Esophagus squamous epithelium (tissue), 5 donors: ENCODE measurements around the gene SLIT1. TPM values are rescaled to one million over a fixed set of nuclear protein-coding genes. Genes with fewer than 3 reads are reported as not detected.

Experiments used
- DNase-seq: peaks from one replicate; lab custom pipeline; 2025; lab: John Stamatoyannopoulos, UW
- H3K27ac ChIP-seq, 4 donors: fragments of 200-600 bp; sonication (generic); one replicate each; pipeline ENCODE4 v1.5.1; 2016 to 2019; ENCODE audit warnings: mild to moderate bottlenecking in 1 of 4
- H3K27me3 ChIP-seq, 4 donors: fragments of 200-600 bp; sonication (generic); 1 replicate in 3 of 4; 2 replicates in 1 of 4; pipeline versions ENCODE4 v1.5.1 to v1.6.0; 2017 to 2021; ENCODE audit warnings: antibody characterized with exemption in 1 of 4
- H3K36me3 ChIP-seq, 3 donors: fragments of 200-600 bp; sonication (generic); one replicate each; pipeline ENCODE4 v1.5.1; 2016 to 2019
- H3K4me1 ChIP-seq, 3 donors: fragments of 200-600 bp; sonication (generic); one replicate each; pipeline ENCODE4 v1.5.1; 2017 to 2019
- H3K4me3 ChIP-seq, 4 donors: fragments of 200-600 bp; sonication (generic); 1 replicate in 3 of 4; 2 replicates in 1 of 4; pipeline ENCODE4 v1.5.1; 2016 to 2019; ENCODE audit warnings: mild to moderate bottlenecking in 2 of 4, moderate library complexity in 1 of 4
- H3K9me3 ChIP-seq, 3 donors: fragments of 200-600 bp; sonication (generic); one replicate each; pipeline ENCODE4 v1.5.1; 2016 to 2019
- POLR2A ChIP-seq, 4 donors: fragments of 450-650 bp; IDR thresholded peaks; one replicate each; pipeline ENCODE4 v1.6.1; 2017; ENCODE audit warnings: antibody characterized with exemption in 4 of 4, mild to moderate bottlenecking in 4 of 4, moderate library complexity in 3 of 4
- WGBS, 2 donors: methylation state at CpG; one replicate each; pipeline ENCODE4 v1.1.5; 2018; 5-methylcytosine and 5-hydroxymethylcytosine counted together
- intact Hi-C: fragments of 100-400 bp; cut with DNase I; formaldehyde crosslinking; loops from one replicate; pipeline ENCODE4 v1.15.0; 2022
- total RNA-seq, 4 donors: library from RNA; depleted of rRNA; stranded (reverse); fragments of >200 nt; gene quantifications; one replicate each; pipeline ENCODE4 v1.1.0, GENCODE V29; 2016
- TF ChIP-seq, protein P1 (sequence below), 6 experiments: fragments of 450-650 bp in 4 of 6; fragments of 200-600 bp in 2 of 6; sonication (generic) in 2 of 6; IDR thresholded peaks; one replicate each; pipeline ENCODE4 v1.5.1; 2016 to 2019; ENCODE audit warnings: antibody characterized with exemption in 6 of 6, mild to moderate bottlenecking in 4 of 6, moderate library complexity in 4 of 6
- donor health status: DM: yes; HTN: yes; CAD: no.

The SLIT1 gene
- total RNA-seq, 4 donors from 2014 or later = not detected

DNA sequence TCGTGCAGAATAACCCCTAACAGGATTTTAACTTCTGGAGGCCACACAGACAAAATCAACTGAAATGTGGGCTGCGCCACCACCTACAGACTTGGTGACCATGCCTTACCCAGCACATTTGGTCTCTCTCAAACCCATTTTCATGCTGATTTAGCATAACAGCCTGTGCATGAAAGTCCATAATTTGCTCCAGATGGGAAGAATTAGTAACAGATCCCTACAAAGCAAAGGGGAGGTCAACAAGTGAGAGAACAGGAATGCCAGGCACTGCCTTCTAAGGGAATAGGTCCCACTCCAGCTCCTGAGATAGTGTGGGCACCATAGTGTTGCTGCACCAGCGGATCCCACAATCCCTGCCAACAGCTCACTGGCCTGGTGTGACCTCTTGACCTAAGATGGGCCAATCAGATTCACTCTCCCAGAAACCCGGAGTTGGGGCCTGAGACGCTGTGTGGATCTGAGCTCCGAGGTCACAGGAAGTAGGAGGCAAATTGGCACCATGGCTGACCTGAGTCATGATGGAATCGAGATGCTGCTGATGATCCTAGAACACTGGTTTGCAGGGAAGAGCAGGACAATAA lies 32.4 kb downstream of the SLIT1 start:
- TF ChIP-seq, protein P1, sequence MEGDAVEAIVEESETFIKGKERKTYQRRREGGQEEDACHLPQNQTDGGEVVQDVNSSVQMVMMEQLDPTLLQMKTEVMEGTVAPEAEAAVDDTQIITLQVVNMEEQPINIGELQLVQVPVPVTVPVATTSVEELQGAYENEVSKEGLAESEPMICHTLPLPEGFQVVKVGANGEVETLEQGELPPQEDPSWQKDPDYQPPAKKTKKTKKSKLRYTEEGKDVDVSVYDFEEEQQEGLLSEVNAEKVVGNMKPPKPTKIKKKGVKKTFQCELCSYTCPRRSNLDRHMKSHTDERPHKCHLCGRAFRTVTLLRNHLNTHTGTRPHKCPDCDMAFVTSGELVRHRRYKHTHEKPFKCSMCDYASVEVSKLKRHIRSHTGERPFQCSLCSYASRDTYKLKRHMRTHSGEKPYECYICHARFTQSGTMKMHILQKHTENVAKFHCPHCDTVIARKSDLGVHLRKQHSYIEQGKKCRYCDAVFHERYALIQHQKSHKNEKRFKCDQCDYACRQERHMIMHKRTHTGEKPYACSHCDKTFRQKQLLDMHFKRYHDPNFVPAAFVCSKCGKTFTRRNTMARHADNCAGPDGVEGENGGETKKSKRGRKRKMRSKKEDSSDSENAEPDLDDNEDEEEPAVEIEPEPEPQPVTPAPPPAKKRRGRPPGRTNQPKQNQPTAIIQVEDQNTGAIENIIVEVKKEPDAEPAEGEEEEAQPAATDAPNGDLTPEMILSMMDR (IDR thresholded peaks at IDR 0.05) = no peak
- TF ChIP-seq POLR2A (IDR thresholded peaks at IDR 0.05) = no peak
- no peak overlapping the region for H3K4me3 ChIP-seq
- intact Hi-C loops = no loop called here
- H3K4me1 ChIP-seq = no peaks in the 10 kb centered on the region
- H3K36me3 ChIP-seq = no peaks in the 10 kb centered on the region
- 78 to 85% methylated on average over 5 to 7 of the region's 7 CpGs for WGBS, 2 donors
- no peak for DNase-seq
- no peak overlapping the region for H3K27ac ChIP-seq
- H3K27me3 ChIP-seq = peaks cover 0 to 16% (median 0%) of the 10 kb centered on the region in 4 donors
- H3K9me3 ChIP-seq = no peaks in the 10 kb centered on the region

DNA sequence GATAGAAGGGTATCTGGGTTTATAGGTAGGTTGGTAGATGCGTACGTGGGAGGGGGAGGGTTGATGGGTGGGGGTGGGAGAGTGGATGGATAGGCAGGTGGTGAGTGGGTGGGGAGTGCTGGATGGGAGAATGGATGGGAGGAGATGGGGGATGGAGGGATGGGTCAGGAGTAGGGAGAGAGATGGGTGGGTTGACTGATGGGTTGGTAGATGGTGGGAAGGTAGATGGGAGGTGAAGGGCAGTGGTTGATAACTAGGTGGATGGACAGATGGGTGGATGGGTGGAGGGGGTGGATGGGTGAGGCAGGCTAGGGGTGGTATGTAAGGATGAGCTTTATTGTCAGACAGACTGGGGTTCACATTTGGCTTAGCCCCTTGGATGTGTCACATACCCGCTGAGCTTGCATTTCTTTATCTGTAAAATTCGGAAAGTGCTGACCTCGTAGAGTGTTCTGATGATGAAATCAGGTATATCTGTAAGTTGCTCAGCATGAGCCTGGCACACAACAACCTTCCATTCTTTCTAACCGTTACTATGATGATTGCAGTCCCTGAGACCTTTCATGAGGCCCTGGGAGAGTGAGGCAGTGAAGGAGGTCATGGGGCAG lies 34.3 kb downstream of the SLIT1 start:
- WGBS, 2 donors = 79 to 82% methylated on average over 6 of the region's 6 CpGs
- no peaks in the 10 kb centered on the region for H3K4me1 ChIP-seq
- intact Hi-C loops = no loop called here
- H3K9me3 ChIP-seq = no peaks in the 10 kb centered on the region
- DNase-seq = no peak
- H3K27me3 ChIP-seq = peaks cover 0 to 16% (median 0%) of the 10 kb centered on the region in 4 donors
- H3K4me3 ChIP-seq = no peak overlapping the region
- H3K27ac ChIP-seq = no peak overlapping the region
- TF ChIP-seq, protein P1 (IDR thresholded peaks at IDR 0.05) = no peak
- no peak for TF ChIP-seq POLR2A (IDR thresholded peaks at IDR 0.05)
- H3K36me3 ChIP-seq = no peaks in the 10 kb centered on the region

GRCh38 chr10:97150616-97151015 lies 35.1 kb downstream of the SLIT1 start:
- DNase-seq = no peak
- H3K27me3 ChIP-seq = peaks cover 0 to 16% (median 0%) of the 10 kb centered on the region in 4 donors
- H3K27ac ChIP-seq = no peak overlapping the region
- TF ChIP-seq, protein P1 (IDR thresholded peaks at IDR 0.05) = no peak
- no peak for TF ChIP-seq POLR2A (IDR thresholded peaks at IDR 0.05)
- no peak overlapping the region for H3K4me3 ChIP-seq
- no peaks in the 10 kb centered on the region for H3K9me3 ChIP-seq
- intact Hi-C loops = no loop called here
- 59 to 100% methylated on average over 1 to 5 of the region's 8 CpGs for WGBS, 2 donors
- no peaks in the 10 kb centered on the region for H3K4me1 ChIP-seq
- H3K36me3 ChIP-seq = no peaks in the 10 kb centered on the region

- TF ChIP-seq, protein P1 (IDR thresholded peaks at IDR 0.05) = no peak
- no peak for TF ChIP-seq POLR2A (IDR thresholded peaks at IDR 0.05)
- Histone ChIP-seq H3K9me3 (no peaks in the 10 kb centered on the region), H3K27ac (no peak overlapping the region), H3K4me1 (no peaks in the 10 kb centered on the region), H3K4me3 (no peak overlapping the region), H3K36me3 (no peaks in the 10 kb centered on the region), H3K27me3 (peaks cover 0 to 16% (median 0%) of the 10 kb centered on the region in 4 donors)
- DNase-seq = no peak
- 54 to 66% methylated on average over 5 to 9 of the region's 10 CpGs for WGBS, 2 donors
- intact Hi-C loops = no loop called here
Measured at GRCh38 chr10:97150013-97150595, 35.7 kb downstream of the SLIT1 start.

DNA sequence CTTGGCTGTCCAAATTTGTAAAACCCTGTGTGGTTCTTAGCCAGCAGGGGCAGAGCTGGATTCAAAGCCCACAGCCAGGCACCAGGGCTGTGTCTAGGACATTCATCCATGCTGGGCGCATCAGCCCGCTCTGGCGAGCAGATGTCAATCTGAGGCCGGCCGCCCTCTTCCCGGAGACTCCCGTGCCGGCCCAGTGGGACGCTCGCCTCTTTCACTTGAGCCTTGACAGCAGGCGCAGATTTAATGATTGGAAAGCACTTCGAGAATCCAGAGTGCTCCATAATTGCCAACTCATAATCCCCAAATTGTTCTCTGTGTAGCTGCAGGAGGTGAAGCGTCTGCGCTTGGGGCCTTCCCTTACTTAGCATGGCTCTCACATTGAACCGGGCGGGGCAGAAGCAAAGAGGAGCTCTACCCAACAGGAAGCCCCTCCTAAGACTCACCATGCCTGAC lies 36.7 kb downstream of the SLIT1 start:
- WGBS, 2 donors = 40% methylated on average over 2 of the region's 16 CpGs; no CpG with 5 or more reads in 1 of the 2 donors
- Histone ChIP-seq H3K9me3 (no peaks in the 10 kb centered on the region), H3K4me3 (no peak overlapping the region), H3K27ac (no peak overlapping the region), H3K4me1 (no peaks in the 10 kb centered on the region), H3K36me3 (no peaks in the 10 kb centered on the region), H3K27me3 (peaks cover 0 to 16% (median 0%) of the 10 kb centered on the region in 4 donors)
- intact Hi-C loops = no loop called here
- DNase-seq = no peak
- TF ChIP-seq, protein P1 (IDR thresholded peaks at IDR 0.05) = no peak
- TF ChIP-seq POLR2A (IDR thresholded peaks at IDR 0.05) = no peak
